Spleen (tissue), 7 donors: ENCODE measurements around the gene COBL.

ENCODE experiments used
- CTCF ChIP-seq, 11 experiments: fragments of 200-600 bp in 7 of 11; fragments of 450-650 bp in 4 of 11; sonication (generic) in 4 of 11; IDR thresholded peaks in 8 of 11; conservative IDR thresholded peaks in 3 of 11; 1 replicate in 7 of 11; 2 replicates in 4 of 11; pipeline versions ENCODE4 v1.4.0 to v1.8.0; 2016 to 2021; ENCODE audit warnings: antibody characterized with exemption in 11 of 11, inconsistent platforms in 4 of 11, mild to moderate bottlenecking in 1 of 11
- POLR2A ChIP-seq, 3 donors: fragments of 450-650 bp; IDR thresholded peaks; one replicate each; pipeline ENCODE4 v1.5.1; 2017; ENCODE audit warnings: antibody characterized with exemption in 3 of 3, mild to moderate bottlenecking in 1 of 3
- POLR2AphosphoS5 ChIP-seq, 3 donors: sonication (generic); formaldehyde crosslinking; IDR thresholded peaks; one replicate each; pipeline ENCODE4 v1.5.1; 2017; ENCODE audit warnings: antibody characterized with exemption in 3 of 3
- donor health status: DM: no; HTN: no; CAD: no; lungs with moderate emphysema.
- donor health status: DM: no; HTN: no; CAD: no.
- donor health status: DM: no; HTN: no; CAD: no.

GRCh38 chr7:51344406-51345138 lies 28.0 kb upstream of the COBL start:
- TF ChIP-seq CTCF (IDR thresholded peaks at IDR 0.05 in 8 of 11, conservative IDR thresholded peaks at IDR 0.05 in 3 of 11) (no peak), POLR2A (IDR thresholded peaks at IDR 0.05) (no peak), POLR2AphosphoS5 (IDR thresholded peaks at IDR 0.05) (no peak)
